DND-41 (cell line): ENCODE data around the gene RGS6.

Experiments
- CTCF ChIP-seq: IDR thresholded peaks from 2 replicates; pipeline ENCODE4 v1.5.1; 2012; ENCODE audit warnings: borderline replicate concordance, low read length, moderate library complexity, mild to moderate bottlenecking; ENCODE audit not compliant: poor library complexity, severe bottlenecking; ENCODE audit errors: extremely low read depth
- EZH2 ChIP-seq: IDR thresholded peaks from 3 replicates; pipeline ENCODE4 v1.6.1; 2012; ENCODE audit warnings: borderline replicate concordance, low read depth, mild to moderate bottlenecking, moderate library complexity, low read length, inconsistent platforms; ENCODE audit not compliant: severe bottlenecking

- TF ChIP-seq CTCF (no peak), EZH2 (no peak)
Measured at GRCh38 chr14:72611506-72611905, 679.3 kb downstream of the RGS6 start.
